HG03469 (cell line): Measurements from ENCODE around the gene ULK4.
"Not testable (repeated sequence)": the region's sequence is repeated elsewhere in the genome, so short reads cannot be mapped to it uniquely, and the experiment has no call there.

ENCODE experiments used
- ATAC-seq: cut with Tn5 transposase; IDR thresholded peaks from one replicate; pipeline ENCODE4 v1.9.1; 2021; ENCODE audit warnings: mild to moderate bottlenecking, moderate library complexity, moderate number of reproducible peaks; ENCODE audit not compliant: unreplicated experiment

Gene ULK4

GRCh38 chr3:41695806-41696205, 266.1 kb downstream of the ULK4 start:
- ATAC-seq = not testable (repeated sequence)

- no peak for ATAC-seq
Observed at GRCh38 chr3:41693799-41694198, 268.1 kb downstream of the ULK4 start.

GRCh38 chr3:41690766-41691563, 270.9 kb downstream of the ULK4 start:
- no peak for ATAC-seq

GRCh38 chr3:41688595-41689380, 273.1 kb downstream of the ULK4 start:
- ATAC-seq = no peak

- ATAC-seq = no peak
Observed at GRCh38 chr3:41684797-41685735, 276.8 kb downstream of the ULK4 start.

GRCh38 chr3:41683666-41684350, 278.1 kb downstream of the ULK4 start:
- ATAC-seq = no peak

- ATAC-seq = no peak
Observed at GRCh38 chr3:41682996-41683395, 278.9 kb downstream of the ULK4 start.

DNA sequence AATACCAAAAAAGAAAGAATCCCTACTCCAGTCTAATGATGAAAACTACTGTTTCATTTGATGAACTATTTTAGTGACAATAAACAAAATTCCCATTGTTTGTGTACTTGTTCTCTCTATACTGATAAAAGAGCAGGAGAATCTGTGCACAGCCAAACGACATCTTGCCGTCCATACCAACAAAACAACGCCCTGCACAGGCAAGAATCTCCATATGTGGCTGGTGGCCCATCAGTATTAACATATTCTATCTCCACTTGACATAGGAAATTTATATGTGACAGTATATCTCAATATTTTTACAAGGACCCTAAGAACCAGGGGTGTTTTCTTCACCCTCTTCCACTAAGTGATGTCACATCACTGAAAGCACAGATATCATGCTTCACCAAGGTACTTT, 279.5 kb downstream of the ULK4 start:
- ATAC-seq = no peak

DNA sequence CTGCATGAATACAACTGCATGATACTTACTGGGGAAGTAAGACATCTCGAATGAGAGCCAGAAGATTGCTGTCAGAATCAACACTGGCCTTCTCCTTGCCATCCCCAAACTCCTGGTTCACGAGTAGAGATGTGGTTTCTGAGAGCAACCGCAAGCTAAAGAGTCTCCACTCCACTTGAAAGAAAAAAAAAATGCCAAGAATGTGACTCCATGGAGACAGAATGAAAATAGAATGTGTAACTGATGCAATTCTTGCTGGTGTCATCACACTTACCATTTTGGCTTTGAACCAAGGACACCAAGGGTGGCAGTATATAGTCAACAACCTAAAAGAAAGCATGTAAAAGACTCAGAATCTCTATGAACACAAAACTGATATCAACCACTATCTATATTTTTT, 280.4 kb downstream of the ULK4 start:
- ATAC-seq = no peak

DNA sequence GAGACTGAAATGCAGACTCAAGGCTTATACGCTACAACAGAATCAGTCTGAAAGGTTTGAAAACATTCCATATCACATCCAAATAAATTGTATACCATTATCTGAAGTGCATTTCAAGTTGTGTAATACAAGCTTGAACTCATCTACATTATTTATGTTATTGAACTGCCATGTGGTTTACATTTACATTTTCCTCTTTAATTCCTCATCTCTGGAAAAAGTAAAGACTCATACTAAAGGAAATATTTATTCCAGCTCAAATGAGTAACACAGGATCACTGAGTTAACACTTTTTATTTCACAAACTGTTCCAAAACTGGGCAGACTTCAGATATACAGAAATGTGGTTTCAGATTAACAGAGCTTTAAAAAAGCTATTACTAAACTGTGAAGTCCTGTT, 282.5 kb downstream of the ULK4 start:
- no peak for ATAC-seq

- not testable (repeated sequence) for ATAC-seq
Observed at GRCh38 chr3:41675102-41675501, 286.8 kb downstream of the ULK4 start.

DNA sequence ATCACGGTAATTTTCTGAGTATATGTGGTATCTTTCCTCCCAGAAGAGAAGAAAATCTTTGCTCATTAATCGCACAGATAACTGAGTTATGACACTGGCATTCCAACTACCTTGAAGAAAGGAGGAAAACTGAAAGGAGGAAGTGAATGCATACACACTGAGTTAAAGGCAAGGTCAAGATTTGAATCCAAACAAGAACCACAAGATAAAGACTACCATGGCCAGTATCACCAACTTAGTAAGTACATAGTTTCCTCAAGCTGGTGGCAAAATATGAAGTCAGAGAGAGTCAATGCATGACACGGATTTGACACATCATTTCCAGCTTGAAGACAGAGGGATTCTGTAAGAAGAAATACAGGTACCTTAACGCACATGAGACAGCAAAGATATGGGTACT, 287.5 kb downstream of the ULK4 start:
- no peak for ATAC-seq

DNA sequence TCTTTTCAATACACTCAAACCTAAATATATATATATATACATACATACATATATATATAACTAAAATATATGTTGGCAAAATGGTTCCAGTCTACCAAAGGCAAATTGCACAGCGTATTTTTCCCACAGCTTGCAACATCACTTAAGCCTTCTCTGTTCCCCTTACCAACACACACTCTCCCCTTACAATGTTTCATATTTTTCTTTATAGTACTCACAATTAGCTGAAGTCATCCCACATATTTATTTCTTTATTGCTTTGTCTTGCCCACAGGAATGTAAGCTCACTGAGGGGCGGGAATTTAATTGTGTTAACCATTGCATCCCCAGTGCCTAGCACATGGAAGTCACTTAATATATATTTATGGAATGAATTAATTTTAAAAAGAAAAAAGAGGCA, 288.3 kb downstream of the ULK4 start:
- no peak for ATAC-seq

GRCh38 chr3:41668379-41668778, 293.5 kb downstream of the ULK4 start:
- ATAC-seq = no peak

DNA sequence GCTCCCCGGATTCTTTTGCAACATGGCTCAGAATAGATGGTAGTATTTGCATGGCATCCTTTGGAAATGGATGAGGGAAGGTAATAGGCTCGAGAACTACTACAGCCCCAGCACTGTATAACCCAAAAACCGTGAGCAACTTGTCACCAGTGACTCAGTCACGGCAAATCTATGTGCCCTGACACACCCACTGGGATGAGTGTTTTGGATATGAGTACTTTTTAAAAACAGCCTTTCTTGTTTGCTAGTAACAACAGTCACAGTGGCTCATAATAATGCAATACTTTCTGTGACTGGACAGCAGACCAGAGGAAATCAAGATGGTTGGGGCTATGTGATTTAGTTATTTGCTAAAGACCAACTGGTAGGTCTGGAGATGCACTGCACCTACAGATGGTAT, 299.6 kb downstream of the ULK4 start:
- no peak for ATAC-seq

DNA sequence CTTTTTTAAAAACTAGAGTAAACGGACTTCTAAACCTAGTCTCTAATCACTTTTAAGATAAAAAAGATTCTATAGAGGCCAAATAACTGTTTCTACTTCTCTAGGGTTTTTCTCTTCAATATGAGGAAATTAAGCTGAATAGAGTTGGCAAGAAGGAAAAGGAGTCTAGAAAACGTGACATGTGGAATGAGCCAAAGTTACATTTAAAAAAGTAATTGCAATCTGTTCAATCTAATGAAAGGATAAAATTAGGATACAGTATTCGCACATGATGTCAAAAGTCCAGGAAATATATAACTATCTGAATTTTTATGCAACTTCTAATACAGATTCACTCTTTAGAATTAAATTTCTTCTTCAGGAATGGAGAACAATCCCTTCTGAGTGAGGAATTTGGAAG, 300.1 kb downstream of the ULK4 start:
- ATAC-seq = no peak

- ATAC-seq = no peak
Observed at GRCh38 chr3:41660510-41660909, 301.4 kb downstream of the ULK4 start.

DNA sequence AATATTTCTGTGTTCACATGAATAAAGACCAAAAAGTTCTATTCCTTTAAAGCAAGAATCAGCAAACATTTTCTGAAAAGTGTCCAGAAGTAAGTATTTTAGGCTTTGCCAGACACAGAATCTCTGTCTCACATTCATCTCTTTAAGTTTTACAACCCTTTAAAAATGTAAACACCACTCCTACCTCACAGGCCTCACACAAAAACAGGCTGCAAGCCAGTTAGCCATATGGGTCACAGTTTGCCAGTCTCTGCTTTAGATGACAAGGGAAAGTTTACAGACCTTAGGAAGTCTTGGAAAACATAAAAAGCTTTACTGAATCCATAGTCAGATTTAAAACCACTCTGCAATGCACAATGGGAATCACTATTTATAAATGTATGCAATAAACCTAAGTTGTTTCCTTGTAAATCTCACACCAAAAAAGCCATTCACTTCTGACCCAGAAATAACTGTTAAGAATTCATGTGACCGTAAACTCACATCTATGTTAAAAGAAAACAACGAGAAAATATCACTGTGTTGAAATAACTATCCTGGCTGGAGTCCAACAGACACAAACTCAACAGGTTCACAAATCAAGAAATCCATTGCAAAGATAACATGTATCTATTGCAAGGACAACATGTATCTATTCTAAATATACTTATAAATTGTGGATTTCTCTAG, 308.2 kb downstream of the ULK4 start:
- ATAC-seq = no peak

- ATAC-seq = no peak
Observed at GRCh38 chr3:41652931-41653330, 309.0 kb downstream of the ULK4 start.

DNA sequence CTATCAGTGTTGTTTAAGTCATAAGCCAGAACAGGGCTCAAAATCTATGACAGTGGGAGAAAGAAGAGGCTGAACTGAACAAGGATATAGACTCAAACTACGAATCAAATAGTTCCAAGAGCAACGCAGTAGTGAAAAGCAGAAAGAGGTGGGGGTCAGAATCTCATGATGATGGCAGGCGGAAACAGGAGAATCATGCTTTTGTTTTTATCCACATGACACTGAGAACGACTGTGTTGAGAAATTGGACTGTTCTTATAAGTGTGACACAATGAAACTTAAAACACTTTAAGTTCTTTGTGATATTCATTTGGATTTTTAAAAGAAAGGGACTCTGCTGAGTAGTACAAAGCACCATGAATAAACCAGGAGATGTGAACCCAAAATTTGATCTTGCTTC, 309.4 kb downstream of the ULK4 start:
- ATAC-seq = no peak
